Stimulated activated CD4-positive, alpha-beta T cell treated with anti-CD3 and anti-CD28 coated beads, TNF-alpha, amount 100 ng/mL, for 1 hour (primary cell): ENCODE results near the gene ATP11A.

Source experiments
- DNase-seq, 3 donors: peaks; one replicate each; pipeline ENCODE4 v3.0.0-alpha.2; 2020; ENCODE audit warnings: low read depth in 3 of 3, low spot score in 1 of 3

ATP11A gene

GRCh38 chr13:112738606-112739005 is 48.8 kb downstream of the ATP11A start:
- DNase-seq: no peak

DNA sequence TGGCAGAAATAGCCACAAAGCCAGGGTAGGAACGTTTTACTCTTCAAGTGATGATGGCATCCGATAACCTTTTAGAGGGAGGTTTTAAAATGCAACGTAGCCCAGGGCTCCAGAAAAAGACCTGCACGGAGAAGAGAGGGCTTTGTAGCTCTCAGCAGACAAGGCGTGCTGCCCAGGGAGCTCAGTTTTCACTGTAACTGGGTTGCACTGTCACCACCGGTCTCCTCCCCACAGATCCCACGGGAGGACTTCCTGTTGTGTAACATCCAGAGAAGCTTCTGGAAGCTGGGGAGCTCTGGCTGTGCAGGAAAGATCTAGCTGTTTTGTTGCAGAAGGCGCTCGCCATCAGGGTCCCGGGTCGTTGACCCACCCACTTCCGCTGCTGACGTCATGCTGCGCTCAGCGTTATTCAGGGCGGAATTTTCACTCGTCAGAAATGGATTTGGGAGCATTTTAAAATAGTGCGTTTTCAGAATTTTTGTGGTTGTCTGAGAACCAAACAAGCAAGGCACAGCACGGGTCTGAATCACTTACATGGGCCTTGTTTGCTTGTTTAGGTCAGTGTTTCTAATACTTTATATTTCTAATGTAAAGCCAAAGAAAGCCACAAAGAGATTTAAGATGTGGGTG is 50.8 kb downstream of the ATP11A start:
- no peak for DNase-seq

- no peak for DNase-seq
Observed at GRCh38 chr13:112741185-112741755, 51.4 kb downstream of the ATP11A start.

DNA sequence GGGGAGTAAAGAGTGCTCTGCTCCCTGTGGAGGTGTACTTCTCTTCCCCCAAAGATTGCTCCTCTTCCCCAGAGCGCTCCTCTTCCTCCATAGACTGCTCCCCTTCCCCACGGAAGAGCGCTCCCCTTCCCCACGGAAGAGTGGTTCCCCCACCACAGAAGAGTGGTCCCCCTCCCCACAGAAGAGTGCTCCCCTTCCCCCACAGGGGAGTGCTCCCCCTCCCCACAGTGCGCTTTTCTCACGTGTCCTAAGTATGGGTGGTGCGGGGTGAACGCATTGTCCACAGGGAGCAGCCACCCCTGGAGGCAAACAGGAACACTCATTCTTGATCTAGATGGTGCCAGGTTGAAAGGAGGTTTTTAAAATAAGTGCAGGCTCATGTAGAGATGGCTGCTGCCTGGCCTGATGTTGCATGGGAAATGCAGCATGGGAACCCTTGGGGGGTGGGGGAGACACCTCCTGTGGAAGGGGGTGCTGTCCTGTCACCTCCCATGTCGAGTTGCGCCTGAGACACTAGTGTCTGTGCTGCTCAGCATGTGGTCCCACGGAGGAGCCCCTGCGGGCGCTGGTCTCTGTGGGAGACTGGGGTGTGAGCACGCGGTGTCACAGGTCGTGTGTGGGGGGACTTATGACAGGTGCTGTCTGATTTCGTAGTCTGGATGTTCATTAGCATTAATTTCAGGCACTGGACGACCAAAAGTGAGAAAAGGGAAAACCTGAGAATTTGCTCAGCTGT is 52.2 kb downstream of the ATP11A start:
- DNase-seq: no peak

- no peak for DNase-seq
Observed at GRCh38 chr13:112742583-112742982, 52.7 kb downstream of the ATP11A start.

DNA sequence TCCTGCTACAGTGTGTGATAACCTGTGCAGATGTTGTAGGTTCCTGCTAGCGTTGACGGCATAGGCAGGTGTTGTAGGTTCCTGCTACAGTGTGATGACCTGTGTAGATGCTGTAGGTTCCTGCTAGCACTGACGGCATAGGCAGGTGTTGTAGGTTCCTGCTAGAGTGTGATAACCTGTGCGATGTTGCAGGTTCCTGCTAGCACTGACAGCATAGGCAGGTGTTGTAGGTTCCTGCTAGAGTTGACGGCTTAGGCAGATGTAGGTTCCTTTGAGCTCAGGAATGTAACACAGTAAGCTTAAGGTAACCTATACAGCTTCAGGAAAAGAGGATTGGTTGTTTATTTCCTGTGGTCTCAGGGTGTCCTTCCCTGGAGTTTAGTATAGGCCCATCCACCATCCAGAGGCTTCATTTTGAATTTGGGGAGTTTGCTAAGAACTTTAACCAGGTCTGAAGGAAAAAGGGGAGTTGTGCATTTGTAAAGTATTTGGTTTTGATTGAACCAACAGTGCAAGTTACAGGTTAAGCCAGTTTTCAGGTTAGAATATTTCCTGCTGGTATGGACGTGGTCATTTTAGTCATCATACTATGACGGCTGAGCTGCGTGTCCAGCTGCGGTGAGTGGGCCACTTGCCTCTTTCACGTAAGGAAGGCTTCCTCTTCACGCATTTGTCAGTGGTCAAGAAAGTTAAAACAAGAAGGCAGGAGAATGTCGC is 53.8 kb downstream of the ATP11A start:
- no peak for DNase-seq

DNA sequence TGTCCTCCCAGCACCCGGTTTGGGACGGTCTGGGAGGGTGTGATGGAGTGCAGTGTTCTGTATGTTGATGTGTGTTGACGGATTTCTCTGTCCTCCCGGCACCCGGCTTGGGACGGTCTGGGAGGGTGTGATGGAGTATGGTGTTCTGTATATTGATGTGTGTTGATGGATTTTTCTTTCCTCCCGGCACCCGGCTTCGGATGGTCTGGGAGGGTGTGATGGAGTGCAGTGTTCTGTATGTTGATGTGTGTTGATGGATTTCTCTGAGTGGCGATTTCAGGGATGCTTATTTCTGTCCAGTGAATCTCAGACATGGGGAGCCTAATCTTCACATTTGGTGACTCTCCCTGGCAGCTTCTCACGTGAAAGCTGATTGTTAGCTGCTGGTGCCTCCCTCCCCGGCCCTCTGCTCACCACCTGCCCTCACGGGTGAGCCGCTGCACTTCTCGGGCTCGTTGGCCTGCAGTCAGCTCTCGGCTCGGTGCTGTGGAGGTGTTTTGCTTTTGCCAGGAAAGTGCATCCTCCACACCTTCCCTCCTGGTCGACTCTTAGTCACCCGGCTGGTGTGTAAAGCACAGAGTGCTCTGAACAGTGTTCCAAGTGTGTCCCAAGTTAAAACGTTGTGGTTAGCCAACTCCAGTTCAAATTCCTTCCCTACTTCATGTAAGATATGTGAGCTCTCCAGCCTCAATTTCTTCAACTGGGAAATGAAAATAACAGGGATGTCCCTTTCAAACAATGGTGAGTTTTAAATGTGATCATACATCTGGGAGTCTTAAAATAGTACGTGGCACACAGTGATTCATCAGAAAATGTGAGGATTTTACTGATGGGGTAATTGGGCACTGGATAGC is 54.6 kb downstream of the ATP11A start:
- DNase-seq: no peak

DNA sequence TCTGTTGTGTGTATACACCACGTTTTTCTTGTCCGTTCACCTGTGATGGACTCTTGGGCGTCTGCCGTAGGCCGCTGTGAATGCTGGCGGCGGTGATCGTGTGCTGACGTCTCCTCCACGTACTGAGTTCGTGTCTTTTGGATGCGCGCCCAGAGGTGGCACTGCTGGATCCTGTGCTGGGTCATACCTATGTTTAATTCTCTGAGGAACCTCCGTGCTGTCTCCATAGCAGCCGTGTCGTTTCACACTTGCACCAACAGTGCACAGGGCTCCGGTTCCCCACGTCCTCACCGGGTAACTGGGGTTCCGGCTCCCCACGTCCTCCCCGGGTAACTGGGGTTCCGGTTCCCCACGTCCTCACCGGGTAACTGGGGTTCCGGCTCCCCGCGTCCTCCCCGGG is 56.2 kb downstream of the ATP11A start:
- DNase-seq: no peak

DNA sequence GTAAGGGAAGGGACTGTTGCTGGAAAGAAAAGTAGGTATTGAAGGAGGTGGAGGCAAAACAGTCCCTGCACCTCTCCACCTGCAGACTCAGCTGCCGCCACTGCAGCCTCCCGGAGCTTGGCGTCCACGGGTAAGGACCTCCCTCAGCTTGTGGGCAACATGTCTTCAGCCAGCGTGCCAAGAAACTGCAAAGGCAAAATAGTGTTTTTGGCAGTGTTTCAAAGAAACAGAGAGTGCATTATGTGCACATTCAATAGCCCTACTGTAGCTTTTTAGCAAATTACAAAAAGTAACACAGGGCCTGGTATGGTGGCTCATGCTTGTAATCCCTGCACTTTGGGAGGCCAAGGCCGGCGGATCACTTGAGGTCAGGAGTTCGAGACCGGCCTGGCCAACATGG is 57.4 kb downstream of the ATP11A start:
- no peak for DNase-seq

- DNase-seq: no peak
Observed at GRCh38 chr13:112748947-112749735, 59.3 kb downstream of the ATP11A start.

DNA sequence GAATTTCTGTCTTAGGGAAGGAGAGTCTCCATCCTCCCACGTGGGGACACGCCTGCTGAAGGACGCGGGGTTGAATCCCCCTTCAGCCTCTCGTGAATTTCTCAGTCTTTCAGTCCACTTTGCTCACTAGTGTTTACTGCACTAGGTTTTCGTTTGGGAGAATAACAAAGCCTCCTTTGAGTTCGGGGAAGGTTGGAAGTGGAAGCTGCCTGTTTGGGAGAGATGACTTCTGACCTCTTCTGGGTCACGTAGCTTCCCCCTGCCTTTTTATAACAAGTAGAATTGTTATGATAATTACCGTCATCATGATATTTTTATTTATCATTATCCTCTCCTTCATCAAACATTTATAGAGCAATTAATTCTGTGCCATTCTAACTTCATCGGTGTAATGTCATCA is 60.7 kb downstream of the ATP11A start:
- no peak for DNase-seq

- no peak for DNase-seq
Observed at GRCh38 chr13:112751617-112752016, 61.8 kb downstream of the ATP11A start.

DNA sequence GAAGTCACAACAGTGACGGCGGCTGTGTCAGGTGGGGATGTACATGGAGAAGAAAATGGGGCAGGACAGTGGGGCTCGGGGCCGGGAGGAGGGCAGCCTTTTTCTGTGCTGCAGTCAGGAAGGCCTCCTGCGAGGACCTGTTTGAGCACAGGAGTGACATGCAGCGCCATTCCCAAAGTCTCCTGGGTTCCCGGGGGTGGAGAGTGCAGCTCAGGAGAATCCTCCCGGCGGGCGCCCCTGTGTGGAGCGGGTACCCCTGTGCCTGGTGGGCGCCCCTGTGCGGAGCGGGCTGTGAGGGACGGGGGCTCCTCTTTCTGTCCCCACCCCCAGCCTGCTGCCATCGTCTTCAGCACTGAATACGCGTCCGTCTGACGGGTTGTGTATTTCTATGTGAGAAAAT is 62.4 kb downstream of the ATP11A start:
- DNase-seq: no peak

GRCh38 chr13:112752711-112753541 is 63.1 kb downstream of the ATP11A start:
- DNase-seq: no peak

DNA sequence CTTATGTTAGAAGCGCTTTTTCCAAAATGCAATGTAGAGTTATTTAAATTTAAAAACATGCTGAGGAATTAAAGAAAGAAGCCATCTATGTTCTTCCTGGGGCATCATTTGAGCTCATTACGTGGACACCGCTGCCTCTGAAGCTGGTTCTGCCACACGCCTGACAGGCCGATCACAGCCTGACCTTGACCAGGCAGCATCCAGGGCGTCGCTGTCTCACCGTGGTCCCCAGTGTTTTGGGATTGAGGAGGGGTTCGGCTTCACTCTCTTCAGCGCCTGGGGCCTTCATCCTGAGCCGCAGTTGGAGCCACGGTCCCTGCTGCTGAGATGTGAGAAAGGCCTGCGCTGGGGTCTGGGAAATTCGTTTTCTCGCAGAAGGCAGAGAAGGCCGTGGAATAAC is 64.0 kb downstream of the ATP11A start:
- no peak for DNase-seq

GRCh38 chr13:112754281-112755025 is 64.6 kb downstream of the ATP11A start:
- no peak for DNase-seq

DNA sequence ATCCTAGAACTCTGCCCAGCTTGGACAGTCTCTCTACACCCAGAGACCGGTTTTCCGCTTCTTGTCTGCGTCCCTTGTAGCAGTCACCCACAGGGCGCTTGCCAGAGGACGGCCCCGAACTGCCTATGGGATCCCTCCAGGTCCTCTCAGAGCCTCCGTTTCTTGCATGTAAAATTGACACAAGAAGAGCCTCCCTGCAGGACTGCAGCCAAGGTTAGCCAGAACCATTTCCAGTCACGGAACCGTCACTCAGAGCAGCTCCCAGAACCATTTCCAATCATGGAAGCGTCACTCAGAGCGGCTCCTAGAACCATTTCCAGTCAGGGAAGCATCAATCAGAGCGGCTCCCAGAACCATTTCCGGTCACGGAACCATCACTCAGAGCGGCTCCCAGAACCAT is 65.5 kb downstream of the ATP11A start:
- no peak for DNase-seq

GRCh38 chr13:112756081-112756480 is 66.2 kb downstream of the ATP11A start:
- no peak for DNase-seq

GRCh38 chr13:112756511-112756966 is 66.7 kb downstream of the ATP11A start:
- DNase-seq: no peak
